ENCODE measurements around the gene CCDC74A.
"Not testable (repeated sequence)": the region's sequence is repeated elsewhere in the genome, so short reads cannot be mapped to it uniquely, and the experiment has no call there.

The CCDC74A gene

DNA sequence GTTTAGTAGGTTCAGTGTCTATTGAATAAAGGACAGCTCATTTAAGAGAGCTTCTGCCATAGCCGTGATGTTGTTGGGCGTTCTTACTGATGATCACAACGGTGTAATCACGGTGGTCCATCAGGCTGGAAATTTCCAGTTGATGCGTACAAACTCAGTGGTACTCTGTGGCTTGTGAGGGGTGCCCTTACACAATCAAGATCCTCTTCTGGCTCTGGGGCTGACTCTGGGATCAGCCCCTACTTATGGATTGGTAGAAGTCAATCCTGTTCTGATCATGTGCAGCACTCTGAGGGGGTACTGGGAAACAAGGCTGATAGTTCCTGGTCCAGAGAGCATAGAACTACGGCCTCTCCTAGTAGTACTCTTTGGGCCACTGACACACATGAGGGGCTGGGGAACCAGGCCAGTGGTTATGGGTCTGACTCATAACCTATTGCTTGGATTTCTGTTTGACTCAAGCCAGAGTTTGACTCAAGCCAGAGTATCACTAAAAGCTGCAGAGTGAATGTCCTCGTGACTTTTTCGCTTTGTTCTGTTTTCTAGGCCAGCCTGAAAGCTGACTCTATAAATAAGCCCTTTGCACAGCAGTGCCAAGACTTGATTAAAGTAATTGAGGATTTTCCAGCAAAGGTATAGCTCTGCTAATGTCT is 29.2 kb upstream of the CCDC74A start:
- in situ Hi-C loops (cut with MboI; ENCODE audit: low sequenced_read_pairs), result not testable (repeated sequence)

- in situ Hi-C loops (cut with MboI; ENCODE audit: low sequenced_read_pairs), result not testable (repeated sequence)
These were observed 24.1 kb upstream of the CCDC74A start for GRCh38 chr2:131503587-131503986.

DNA sequence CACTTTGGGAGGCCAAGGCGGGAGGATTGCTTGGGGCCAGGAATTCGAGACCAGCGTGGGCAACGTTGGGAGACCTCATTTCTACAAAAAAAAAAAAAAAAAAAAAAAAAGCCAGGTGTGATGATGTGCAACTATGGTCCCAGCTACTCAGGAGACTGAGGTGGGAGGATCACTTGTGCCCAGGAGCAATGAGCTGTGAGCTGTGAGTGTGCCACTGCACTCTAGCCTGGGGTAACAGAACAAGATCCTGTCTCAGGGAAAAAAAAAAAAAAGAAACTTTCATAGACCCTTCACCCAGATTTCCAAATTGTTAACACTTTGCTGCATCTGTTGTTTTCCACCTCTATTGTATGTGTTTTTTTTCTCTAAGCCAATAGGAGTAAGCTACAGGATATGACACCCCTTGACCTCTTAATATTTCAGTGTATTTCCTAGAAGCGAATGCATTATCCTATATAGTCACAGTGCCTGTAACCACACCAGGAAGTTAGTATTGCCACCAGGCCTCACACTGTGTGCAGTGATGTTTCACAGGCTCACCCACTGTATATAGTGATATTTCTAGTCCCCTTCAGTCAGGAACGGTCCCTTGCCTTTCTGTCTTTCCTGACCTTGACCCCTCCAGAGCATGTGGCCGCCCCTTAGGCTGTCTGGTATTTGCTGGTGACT is 23.5 kb upstream of the CCDC74A start:
- in situ Hi-C loops (cut with MboI; ENCODE audit: low sequenced_read_pairs), result not testable (repeated sequence)

GRCh38 chr2:131509615-131510014 is 18.1 kb upstream of the CCDC74A start:
- in situ Hi-C loops (cut with MboI; ENCODE audit: low sequenced_read_pairs), result no loop called here

DNA sequence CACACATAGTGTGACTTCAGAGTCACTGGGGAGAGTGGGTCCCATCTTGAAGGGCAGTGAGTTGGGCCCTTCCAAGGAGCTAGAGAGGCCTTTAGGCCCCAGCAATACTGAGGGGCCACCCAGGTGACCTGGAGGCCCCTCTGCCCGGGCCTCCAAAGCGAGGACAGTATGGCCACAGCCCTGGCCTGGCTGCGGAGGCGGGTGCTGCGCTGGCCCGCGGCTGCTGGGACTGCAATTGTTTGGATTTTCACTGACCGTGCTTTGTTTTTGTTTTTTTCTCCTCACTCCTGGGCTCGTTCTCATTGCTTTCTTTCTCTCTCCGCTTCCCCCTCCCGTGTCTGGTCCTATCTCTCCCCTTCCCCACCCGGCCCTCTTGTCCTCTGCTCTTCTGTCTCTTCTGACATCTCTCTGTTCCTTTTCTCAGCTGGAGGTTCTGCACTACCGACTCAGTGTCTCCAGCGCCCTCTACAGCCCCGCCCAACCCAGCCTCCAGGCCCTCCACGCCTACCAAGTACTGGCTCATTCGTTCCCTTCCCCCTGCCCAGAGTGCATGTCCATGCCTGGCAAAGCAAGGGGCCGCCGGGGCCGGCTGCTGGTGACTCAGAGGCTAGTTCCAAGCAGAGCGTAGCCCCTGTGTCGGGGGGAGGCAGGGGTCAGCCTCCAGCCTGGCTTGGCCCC is 16.3 kb upstream of the CCDC74A start:
- in situ Hi-C loops (cut with MboI; ENCODE audit: low sequenced_read_pairs), result not testable (repeated sequence)

GRCh38 chr2:131511969-131512870 is 15.5 kb upstream of the CCDC74A start:
- in situ Hi-C loops (cut with MboI; ENCODE audit: low sequenced_read_pairs), result not testable (repeated sequence)

GRCh38 chr2:131514408-131515166 is 13.1 kb upstream of the CCDC74A start:
- in situ Hi-C loops (cut with MboI; ENCODE audit: low sequenced_read_pairs), result not testable (repeated sequence)

GRCh38 chr2:131515235-131515634 is 12.5 kb upstream of the CCDC74A start:
- in situ Hi-C loops (cut with MboI; ENCODE audit: low sequenced_read_pairs), result not testable (repeated sequence)

- in situ Hi-C loops (cut with MboI; ENCODE audit: low sequenced_read_pairs), result no loop called here
These were observed 11.7 kb upstream of the CCDC74A start for GRCh38 chr2:131516011-131516410.

- in situ Hi-C loops (cut with MboI; ENCODE audit: low sequenced_read_pairs), result not testable (repeated sequence)
These were observed 11.1 kb upstream of the CCDC74A start for GRCh38 chr2:131516621-131517020.

GRCh38 chr2:131517106-131517831 is 10.4 kb upstream of the CCDC74A start:
- in situ Hi-C loops (cut with MboI; ENCODE audit: low sequenced_read_pairs), result no loop called here

DNA sequence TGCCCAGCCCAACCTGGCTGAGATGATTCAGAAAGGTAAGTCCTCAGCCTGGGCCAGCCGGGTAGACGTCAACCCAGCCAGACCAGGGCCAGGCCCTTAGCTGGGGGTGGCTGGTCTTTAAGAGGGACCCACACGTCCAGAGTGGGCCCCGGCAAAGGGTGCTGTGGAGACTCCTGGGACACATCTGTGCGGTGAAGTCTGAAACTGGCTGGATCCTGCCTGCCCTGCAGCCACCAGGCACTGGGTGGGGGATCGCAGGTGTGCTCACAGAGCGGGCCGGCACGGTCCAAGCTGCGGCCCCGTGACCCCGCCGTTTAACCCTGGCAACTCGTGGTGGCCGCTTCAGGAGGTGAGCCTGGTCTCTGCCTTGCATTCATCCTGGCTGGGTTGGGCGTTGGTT is 9.8 kb upstream of the CCDC74A start:
- in situ Hi-C loops (cut with MboI; ENCODE audit: low sequenced_read_pairs), result not testable (repeated sequence)

DNA sequence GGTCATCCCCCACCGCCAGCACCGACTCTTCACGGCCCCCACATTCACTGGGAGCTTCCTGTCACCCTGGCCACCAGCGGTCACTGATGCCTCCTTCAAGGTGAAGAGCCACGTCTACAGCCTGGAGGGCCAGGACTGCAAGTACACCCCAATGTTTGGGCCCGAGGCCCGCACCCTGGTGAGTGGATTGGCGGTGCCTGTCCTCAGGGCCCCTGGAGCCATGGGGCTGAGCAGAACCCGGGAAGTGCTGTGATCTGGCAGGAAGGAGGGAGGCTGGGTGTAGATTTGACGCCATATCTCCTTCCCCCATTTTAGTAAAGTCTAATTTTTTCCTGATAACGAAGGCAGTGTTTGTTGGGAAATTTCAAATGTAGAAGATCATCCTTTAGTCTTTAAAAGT is 9.2 kb upstream of the CCDC74A start:
- in situ Hi-C loops (cut with MboI; ENCODE audit: low sequenced_read_pairs), result not testable (repeated sequence)

- in situ Hi-C loops (cut with MboI; ENCODE audit: low sequenced_read_pairs), result no loop called here
These were observed 8.2 kb upstream of the CCDC74A start for GRCh38 chr2:131519466-131519865.

- in situ Hi-C loops (cut with MboI; ENCODE audit: low sequenced_read_pairs), result not testable (repeated sequence)
These were observed 7.7 kb upstream of the CCDC74A start for GRCh38 chr2:131519871-131520470.

- in situ Hi-C loops (cut with MboI; ENCODE audit: low sequenced_read_pairs), result no loop called here
These were observed 7.2 kb upstream of the CCDC74A start for GRCh38 chr2:131520526-131520925.

GRCh38 chr2:131521524-131521923 is 6.2 kb upstream of the CCDC74A start:
- in situ Hi-C loops (cut with MboI; ENCODE audit: low sequenced_read_pairs), result not testable (repeated sequence)

GRCh38 chr2:131521961-131522781 is 5.5 kb upstream of the CCDC74A start:
- in situ Hi-C loops (cut with MboI; ENCODE audit: low sequenced_read_pairs), result no loop called here
